NCI-H69 (cell line): ENCODE measurements around the gene SLC19A2.

Experiments
- DNase-seq: peaks from one replicate; lab custom pipeline; 2025; lab: John Stamatoyannopoulos, UW

The SLC19A2 gene

DNA sequence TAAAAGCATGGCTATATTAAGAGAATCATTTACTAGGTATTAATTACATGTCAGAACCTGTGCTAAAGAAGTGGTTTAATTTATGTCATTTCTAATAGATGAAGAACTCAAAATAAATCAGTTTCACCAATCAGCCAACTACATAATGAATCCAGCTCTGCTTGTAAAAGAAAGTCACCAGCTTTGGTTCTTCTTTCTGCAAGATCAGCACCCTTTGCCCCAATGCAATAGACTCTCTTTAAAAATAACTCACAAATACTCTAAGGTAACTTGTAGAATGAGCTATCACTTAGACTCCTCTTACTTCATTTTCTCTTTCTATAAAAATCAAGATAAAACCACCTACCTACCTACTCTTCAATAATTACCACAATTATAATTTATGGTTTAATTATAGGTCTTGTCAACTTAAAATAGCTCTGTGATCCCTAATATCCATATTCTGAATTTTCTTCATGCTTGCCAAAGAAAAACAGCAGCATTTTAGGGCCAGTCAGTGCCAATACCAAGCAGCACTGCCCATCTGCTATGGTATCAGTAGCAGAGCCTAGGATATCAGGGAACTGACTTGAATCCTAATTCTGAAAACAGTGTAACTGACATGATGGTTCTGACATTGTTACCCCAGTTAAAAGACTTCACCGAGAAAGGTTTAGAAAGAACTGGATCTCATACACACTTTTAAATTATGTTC lies 11.3 kb downstream of the SLC19A2 start:
- DNase-seq = peak; percentile 83

DNA sequence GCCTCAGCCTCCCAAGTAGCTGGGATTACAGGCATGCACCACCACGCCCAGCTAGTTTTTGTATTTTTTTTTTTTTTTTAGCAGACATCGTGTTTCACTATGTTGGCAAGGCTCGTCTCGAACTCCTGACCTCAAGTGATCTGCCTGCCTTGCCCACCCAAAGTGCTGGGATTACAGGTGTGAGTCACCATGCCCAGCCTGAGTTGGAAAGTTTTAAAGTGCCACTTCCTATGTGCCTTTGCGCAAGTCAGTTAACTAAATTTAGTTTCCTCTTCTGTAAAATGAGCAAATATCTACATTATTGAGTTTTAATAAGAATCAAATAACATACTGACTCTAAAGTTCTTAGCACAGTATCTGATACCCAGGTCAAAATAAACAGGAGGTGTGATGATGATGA lies 12.4 kb downstream of the SLC19A2 start:
- DNase-seq = no peak

GRCh38 chr1:169472738-169473137 lies 13.0 kb downstream of the SLC19A2 start:
- DNase-seq = no peak

- DNase-seq = no peak
Observed at GRCh38 chr1:169468982-169469381, 16.8 kb downstream of the SLC19A2 start.

DNA sequence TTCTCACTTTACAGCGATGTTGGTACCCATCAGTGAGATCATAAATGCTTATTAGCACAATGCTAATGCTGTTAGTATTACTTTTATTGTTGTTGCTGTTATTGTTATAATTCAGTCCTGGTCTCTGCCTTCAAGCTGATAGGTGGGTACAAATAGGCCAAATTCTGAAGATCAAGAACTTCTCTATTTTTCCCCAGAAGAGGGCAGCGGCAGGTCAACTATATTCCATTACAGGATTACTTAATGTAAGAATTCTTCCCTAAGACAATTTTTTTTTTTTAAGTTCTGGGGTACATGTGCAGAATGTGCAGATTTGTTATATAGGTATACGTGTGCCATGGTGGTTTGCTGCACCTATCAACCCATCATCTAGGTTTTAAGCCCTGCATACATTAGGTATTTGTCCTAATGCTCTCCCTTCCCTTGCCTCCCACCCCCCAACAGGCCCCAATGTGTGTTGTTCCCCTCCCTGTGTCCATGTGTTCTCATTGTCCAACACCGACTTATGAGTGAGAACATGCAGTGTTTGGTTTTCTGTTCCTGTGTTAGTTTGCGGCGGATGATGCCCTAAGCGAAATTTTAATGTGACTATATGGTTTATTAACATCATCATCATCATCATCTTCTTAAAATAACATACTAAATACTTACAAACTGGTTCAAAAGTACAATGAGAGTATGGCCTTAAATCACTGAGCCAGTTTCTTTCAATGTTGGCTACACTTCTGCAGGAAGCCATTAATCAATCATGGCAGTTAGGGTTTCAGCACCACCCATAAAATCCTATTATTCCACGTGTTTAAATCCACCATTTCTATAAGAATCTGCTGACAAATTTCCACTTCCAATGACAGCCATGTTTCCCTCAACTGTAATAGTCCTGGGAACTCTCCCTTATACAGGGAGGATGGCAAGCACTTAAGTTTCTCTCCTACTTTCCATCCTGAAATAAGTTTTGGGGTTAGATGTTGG lies 19.2 kb downstream of the SLC19A2 start:
- DNase-seq = peak; percentile 54

DNA sequence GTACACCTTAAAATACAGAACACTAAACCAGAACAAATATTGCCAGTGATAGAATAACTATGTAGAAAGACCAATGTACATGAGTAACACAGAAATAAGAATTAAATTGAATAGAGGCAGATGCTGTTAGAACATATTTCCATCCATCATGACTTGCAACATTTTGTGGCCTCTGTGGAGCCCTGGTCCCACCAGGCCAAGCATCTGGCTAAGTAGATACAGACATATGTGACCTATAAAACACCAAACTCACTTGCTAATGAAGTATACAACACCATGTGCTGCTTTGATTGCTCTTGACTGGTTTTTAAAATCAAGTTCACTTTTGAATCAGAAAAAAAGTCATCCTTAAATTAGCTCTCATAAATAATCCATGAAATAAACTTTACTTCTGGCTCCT lies 20.5 kb downstream of the SLC19A2 start:
- DNase-seq = no peak

- no peak for DNase-seq
Observed at GRCh38 chr1:169462385-169462784, 23.4 kb downstream of the SLC19A2 start.

- no peak for DNase-seq
Observed at GRCh38 chr1:169461390-169462000, 24.2 kb downstream of the SLC19A2 start.

GRCh38 chr1:169460191-169460833 lies 25.4 kb downstream of the SLC19A2 start:
- no peak for DNase-seq

DNA sequence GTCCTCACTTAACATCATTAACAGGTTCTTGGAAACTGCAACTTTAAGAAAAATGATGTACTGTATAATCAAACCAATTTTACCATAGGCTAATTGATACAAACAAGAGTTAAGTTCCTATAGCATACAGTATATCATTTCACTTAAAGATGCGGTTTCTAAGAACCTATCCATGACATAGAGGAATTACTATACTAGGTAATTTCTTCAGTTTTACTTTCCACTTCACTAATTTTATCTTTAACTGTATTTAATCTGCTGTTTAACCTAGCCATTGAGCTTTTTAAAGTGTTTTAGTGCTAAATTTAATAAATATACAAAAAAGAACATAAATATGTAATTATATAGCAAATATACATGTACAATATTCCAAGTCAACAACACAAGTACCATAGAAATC lies 28.3 kb downstream of the SLC19A2 start:
- no peak for DNase-seq

- peak; percentile 15 for DNase-seq
Observed at GRCh38 chr1:169456029-169456428, 29.7 kb downstream of the SLC19A2 start.

DNA sequence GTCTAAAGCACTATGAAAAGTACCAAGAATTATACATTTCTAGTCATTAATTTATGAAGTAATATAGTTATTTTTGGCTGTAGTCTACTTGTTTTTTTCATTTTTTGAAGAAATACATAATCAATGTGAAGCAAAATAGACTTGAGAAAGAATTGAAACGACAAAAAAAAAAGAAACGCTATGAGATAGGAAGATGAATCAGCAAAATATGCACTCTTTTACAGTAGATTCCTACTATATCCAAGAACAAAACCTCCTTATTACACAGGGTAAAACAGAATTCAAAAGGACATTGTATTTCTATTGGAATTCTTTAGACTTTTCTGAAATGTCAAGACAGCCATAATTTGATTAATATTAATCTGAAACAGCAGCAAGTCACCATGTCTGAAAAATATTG lies 32.8 kb downstream of the SLC19A2 start:
- no peak for DNase-seq

GRCh38 chr1:169451218-169451824 lies 34.4 kb downstream of the SLC19A2 start:
- DNase-seq = no peak

DNA sequence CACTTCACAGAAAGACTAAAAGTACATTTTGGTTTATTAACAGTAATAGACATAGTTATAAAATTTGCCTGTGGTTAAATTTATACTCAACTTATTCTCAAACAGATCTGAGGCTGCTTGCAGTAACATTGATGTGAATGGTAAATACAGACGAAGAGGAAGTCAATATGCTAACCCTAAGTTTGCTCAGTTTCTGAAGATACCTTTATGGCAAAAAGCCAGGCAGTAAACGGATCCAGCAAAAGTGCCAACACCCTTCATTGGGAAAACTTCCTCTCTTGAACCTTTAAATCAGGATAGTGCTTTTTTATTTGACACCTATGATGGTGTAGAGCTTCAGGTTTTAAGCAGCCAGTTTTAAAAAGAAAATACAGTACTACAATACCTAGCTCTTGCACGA lies 41.8 kb downstream of the SLC19A2 start:
- peak; percentile 55 for DNase-seq

DNA sequence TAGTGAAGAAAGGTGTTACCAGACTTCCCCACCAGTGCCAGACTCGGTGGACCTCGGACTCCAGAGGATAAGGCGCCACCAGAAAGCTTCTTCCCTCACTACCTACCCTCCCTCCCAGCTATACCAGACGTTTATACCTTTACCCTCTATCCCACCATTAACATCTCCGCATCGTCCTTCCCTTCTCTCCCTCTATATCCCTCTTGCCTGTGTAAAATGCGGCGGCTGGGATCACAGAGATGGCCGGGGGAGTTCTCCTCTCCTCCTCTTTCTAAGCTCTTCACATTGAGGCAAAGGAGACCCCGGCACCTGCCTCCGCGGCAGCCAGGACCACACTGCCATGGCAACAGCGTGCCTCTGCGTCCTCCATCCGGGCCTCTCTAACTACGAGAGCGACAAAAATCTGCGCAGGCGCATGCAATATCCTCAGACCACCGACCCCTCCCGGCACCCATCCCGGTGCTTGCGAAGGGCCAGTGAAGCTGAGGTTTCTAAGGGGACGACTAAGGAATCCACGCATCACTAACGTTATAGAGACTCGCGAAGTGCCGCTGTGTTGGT lies 58.6 kb downstream of the SLC19A2 start, which contains the start of gene CCDC181:
Gene CCDC181, minus strand, starts transcription at position 394 of the 561 bp plus-strand sequence. CDS start 2,547 bp downstream, outside the sequence.
- DNase-seq = no peak

DNA sequence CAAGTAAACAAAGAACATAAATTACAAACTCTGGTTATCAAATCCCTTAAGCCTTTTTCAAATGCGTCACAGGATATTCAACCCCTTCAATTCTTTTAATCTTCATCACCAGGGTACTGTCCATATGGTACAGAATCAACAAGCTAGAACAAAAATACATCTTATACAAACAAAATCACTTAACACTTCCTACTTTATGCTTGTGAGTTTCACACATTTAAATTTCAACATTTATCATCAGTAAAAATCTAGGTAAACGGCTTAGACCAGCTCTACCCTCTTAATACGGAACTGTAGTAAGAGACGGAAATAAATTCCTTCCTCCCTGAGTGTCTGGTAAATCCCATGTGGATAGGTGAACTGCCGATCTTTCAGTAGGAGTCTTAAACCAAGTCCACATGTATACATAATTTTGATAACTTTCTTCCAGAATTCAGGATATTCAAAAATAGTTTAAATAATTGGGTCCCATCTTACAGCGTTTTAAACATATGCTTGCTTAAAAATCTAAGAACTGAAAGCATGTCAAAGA lies 59.5 kb downstream of the SLC19A2 start:
- peak; percentile 29 for DNase-seq

DNA sequence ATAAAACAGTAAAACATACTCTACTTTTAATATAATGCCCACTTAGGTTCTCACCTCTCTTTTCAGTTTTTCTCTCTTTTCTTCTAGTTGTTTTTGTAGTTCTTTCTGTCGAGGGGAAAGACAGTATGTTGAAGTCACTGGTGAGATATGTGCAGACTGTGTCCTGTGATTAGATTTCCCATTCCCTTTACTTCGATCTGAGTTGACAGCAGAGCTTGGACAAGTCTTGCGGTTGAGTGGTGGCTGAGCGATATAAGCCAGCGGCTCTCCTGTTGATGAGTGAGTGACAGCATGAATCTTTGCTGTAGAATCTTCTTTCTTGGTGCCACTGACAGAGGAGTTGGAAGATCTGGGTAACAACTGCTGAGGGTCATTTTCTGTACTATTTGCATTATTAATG lies 64.4 kb downstream of the SLC19A2 start:
- DNase-seq = no peak

- no peak for DNase-seq
Observed at GRCh38 chr1:169414952-169415351, 70.8 kb downstream of the SLC19A2 start.
